H1 (cell line): Measurements from ENCODE around the gene BLTP2. TPM values are rescaled to one million over a fixed set of nuclear protein-coding genes. Genes with fewer than 3 reads are reported as not detected.

ENCODE experiments used
- RBBP5 ChIP-seq: IDR thresholded peaks from 2 replicates; pipeline ENCODE4 v1.7.1; 2012; ENCODE audit warnings: low read depth, mild to moderate bottlenecking, inconsistent platforms, low read length, moderate library complexity, borderline replicate concordance
- RFX5 ChIP-seq: IDR thresholded peaks from 2 replicates; pipeline ENCODE4 v1.6.1; 2011; ENCODE audit warnings: low read depth, low read length, improper control_type of control experiment, borderline replicate concordance
- polyA plus RNA-seq, 7 experiments: library from polyadenylated mRNA; depleted of rRNA in 3 of 7; stranded (reverse) in 5 of 7; unstranded in 2 of 7; fragments of >200 nt in 5 of 7; fragments of 200-250 nt in 2 of 7; gene quantifications; 1 replicate in 5 of 7; 2 replicates in 1 of 7; 4 replicates in 1 of 7; pipeline versions ENCODE4 v1.2.1 to v1.2.3, GENCODE V29; 2011 to 2013; ENCODE audit warnings: missing spikeins in 2 of 7, mixed read lengths in 2 of 7
- total RNA-seq: library from RNA; stranded (reverse); fragmentation: NEBNext Ultra II Directional; extraction: Animal tissue kit (Norgen Biotek cat#: 25700); gene quantifications from 2 replicates; pipeline ENCODE4 v1.2.1, GENCODE V29; 2021

Gene BLTP2
- total and polyA plus RNA-seq, 2 of the 8 experiments (the other 6 are each of a cell fraction or from before 2014, with no cell fraction given), result 80.9 to 140 TPM

DNA sequence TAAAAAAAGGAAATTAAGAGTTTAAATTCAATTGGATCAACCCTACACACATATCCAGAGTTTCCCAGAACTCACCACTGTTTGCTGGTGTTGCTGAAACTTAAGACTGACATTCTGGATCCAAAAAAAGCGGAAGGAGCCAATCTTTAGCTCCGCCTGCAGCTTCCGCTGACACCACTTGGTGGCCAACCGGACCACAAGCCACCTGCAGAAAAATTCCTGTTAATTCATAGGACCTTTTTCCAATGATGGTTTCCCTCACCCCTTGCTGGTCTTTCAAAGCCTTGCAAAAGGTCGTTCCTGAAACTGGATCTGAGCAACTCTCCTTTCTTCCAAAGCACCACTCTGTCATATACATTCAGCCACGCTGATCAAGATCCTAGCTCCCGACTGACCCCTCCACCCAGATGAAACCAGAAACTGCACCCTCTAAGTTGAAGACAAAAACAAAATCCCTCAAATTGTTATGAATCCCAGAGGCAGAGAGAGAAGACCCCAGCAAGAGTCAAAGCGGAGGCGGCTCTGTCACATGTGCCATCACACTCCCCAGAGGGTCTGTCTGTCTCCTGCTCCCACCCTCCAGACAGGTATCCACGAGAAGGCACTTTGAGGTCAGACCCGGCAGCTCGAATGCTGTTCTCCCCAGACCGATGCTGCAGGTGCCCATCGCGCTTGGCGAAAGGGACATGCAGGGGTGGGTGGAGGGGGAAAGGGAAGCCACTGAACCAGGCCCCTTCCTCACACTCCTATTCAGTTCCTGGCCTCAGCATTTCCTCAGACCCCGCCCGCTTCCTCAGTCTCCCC is 773 bp downstream of the BLTP2 start (continued):
- TF ChIP-seq RFX5 (no peak), RBBP5 (no peak)
